Mesendoderm (in vitro differentiated cells): Measurements from ENCODE around the gene STUM.

ENCODE experiments used
- DNase-seq: peaks from one replicate; pipeline ENCODE4 v3.0.0; 2013
- H2AK5ac ChIP-seq: 2 replicates; pipeline ENCODE4 v1.6.1; 2013; ENCODE audit warnings: low read length, inconsistent platforms
- H2BK120ac ChIP-seq: 2 replicates; pipeline ENCODE4 v1.6.1; 2013; ENCODE audit warnings: low read depth, mild to moderate bottlenecking, low read length, moderate library complexity, mixed read lengths
- H2BK15ac ChIP-seq: replicated peaks from 2 replicates; pipeline ENCODE4 v1.6.1; 2013; ENCODE audit warnings: low read depth, mild to moderate bottlenecking, moderate library complexity
- H2BK5ac ChIP-seq: 2 replicates; pipeline ENCODE4 v1.6.1; 2013; ENCODE audit warnings: low read length, inconsistent platforms
- H3K18ac ChIP-seq: 2 replicates; pipeline ENCODE4 v1.6.1; 2013; ENCODE audit warnings: mild to moderate bottlenecking, low read length, mixed read lengths
- H3K23ac ChIP-seq: one replicate; pipeline ENCODE4 v1.6.1; 2013; ENCODE audit warnings: low read length
- H3K27ac ChIP-seq: 2 replicates; pipeline ENCODE4 v1.5.1; 2013; ENCODE audit warnings: low read depth, mild to moderate bottlenecking, inconsistent platforms, low read length, moderate library complexity
- H3K27me3 ChIP-seq: 2 replicates; pipeline ENCODE4 v1.6.1; 2013; ENCODE audit warnings: low read length, control low read depth, mild to moderate bottlenecking, inconsistent platforms; ENCODE audit not compliant: insufficient read depth, poor library complexity
- H3K36me3 ChIP-seq: 2 replicates; pipeline ENCODE4 v1.6.1; 2013; ENCODE audit warnings: low read length, inconsistent platforms; ENCODE audit not compliant: control insufficient read depth, insufficient read depth
- H3K4ac ChIP-seq: one replicate; pipeline ENCODE4 v1.6.1; 2013; ENCODE audit warnings: low read depth, mild to moderate bottlenecking, low read length, moderate library complexity
- H3K4me1 ChIP-seq: 2 replicates; pipeline ENCODE4 v1.6.1; 2013; ENCODE audit warnings: low read depth, low read length, inconsistent platforms; ENCODE audit not compliant: control insufficient read depth
- H3K4me2 ChIP-seq: 2 replicates; pipeline ENCODE4 v1.6.1; 2013; ENCODE audit warnings: low read length
- H3K4me3 ChIP-seq: 2 replicates; pipeline ENCODE4 v1.5.1; 2013; ENCODE audit warnings: mild to moderate bottlenecking, low read length
- H3K56ac ChIP-seq: one replicate; pipeline ENCODE4 v1.6.1; 2013; ENCODE audit warnings: low read length
- H3K79me1 ChIP-seq: 2 replicates; pipeline ENCODE4 v1.6.1; 2013; ENCODE audit warnings: low read length, inconsistent platforms
- H3K79me2 ChIP-seq: 2 replicates; pipeline ENCODE4 v1.6.1; 2013; ENCODE audit warnings: mild to moderate bottlenecking, low read length; ENCODE audit not compliant: control insufficient read depth, insufficient read depth
- H3K9ac ChIP-seq: 2 replicates; pipeline ENCODE4 v1.6.1; 2013; ENCODE audit warnings: low read length, inconsistent platforms
- H4K5ac ChIP-seq: one replicate; pipeline ENCODE4 v1.6.1; 2013; ENCODE audit warnings: low read length
- H4K8ac ChIP-seq: one replicate; pipeline ENCODE4 v1.6.1; 2013; ENCODE audit warnings: low read depth, mild to moderate bottlenecking, control low read depth, low read length, moderate library complexity
- WGBS: extraction: QIAGEN DNeasy Blood & Tissue Kit; methylation state at CpG from one replicate; pipeline ENCODE4 v1.1.7; 2013; ENCODE audit warnings: low lambda C conversion rate, missing lambda C conversion rate; ENCODE audit not compliant: insufficient coverage; ENCODE audit errors: extremely low coverage; 5-methylcytosine and 5-hydroxymethylcytosine counted together

The STUM gene

GRCh38 chr1:226520640-226521355 is 27.8 kb upstream of the STUM start:
- no peak overlapping the region for H3K56ac ChIP-seq
- no CpG with 5 or more reads among the region's 9 CpGs for WGBS

DNA sequence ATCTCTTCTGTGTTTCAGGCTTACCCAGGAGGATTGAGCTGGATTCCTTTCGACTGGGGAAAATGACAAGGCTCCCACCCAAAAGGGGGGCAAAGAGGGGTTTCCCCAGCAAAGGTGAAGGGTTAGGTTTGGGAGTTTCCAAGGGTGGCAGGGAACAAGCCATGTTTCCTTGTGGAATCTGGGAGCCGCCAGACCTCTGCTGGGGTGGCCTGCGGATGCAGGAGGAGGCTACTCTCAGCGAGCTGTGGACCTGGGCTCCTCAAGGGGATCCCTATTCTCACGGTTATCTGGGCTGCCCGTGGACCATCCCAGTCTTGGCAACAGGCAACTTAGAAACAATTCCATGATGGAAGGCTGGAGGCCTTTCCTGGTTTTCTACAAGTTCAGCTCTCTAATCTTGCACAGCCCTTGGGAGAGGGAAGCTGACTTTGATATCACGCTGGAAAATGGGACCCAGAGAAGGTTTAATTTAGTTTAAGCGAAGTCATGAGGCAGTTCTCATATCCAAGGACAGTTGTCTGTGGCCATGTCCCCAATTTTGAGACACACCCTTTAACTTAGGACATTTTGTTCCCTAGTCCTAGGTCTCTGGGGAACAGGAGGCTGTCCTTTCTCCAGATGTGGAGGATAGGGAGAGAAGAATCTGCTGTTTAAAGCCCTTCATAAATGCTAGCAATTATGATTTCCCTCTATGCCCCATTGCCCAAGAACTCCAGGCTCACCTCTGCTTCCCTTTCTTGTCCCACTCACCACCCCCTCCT is 24.7 kb upstream of the STUM start:
- Histone ChIP-seq H2BK15ac (no peak overlapping the region), H3K4ac (no peak overlapping the region), H3K23ac (no peak overlapping the region), H2BK120ac (no peak overlapping the region), H3K4me1 (no peaks in the 10 kb centered on the region), H2BK5ac (no peak overlapping the region), H2AK5ac (no peak overlapping the region), H3K79me1 (no peaks in the 10 kb centered on the region), H4K5ac (no peak overlapping the region), H3K4me2 (no peak overlapping the region), H3K18ac (no peak overlapping the region), H3K36me3 (no peaks in the 10 kb centered on the region), H3K79me2 (no peaks in the 10 kb centered on the region), H3K56ac (no peak overlapping the region), H3K4me3 (no peak overlapping the region), H4K8ac (no peak overlapping the region), H3K9ac (no peak overlapping the region), H3K27me3 (no peaks in the 10 kb centered on the region), H3K27ac (no peak overlapping the region)
- DNase-seq = no peak
- WGBS = no CpG with 5 or more reads among the region's 8 CpGs

More at GRCh38 chr1:226520640-226521355, 27.8 kb upstream of the STUM start:
- H3K36me3 ChIP-seq = no peaks in the 10 kb centered on the region
- H2BK5ac ChIP-seq = no peak overlapping the region
- H3K79me2 ChIP-seq = no peaks in the 10 kb centered on the region
- no peak overlapping the region for H4K8ac ChIP-seq
- DNase-seq = no peak
- no peak overlapping the region for H3K18ac ChIP-seq
- no peak overlapping the region for H3K4ac ChIP-seq
- H2AK5ac ChIP-seq = no peak overlapping the region
- no peaks in the 10 kb centered on the region for H3K79me1 ChIP-seq
- no peak overlapping the region for H4K5ac ChIP-seq
- no peak overlapping the region for H3K9ac ChIP-seq
- H3K27ac ChIP-seq = no peak overlapping the region
- no peak overlapping the region for H2BK15ac ChIP-seq
- no peak overlapping the region for H3K4me3 ChIP-seq
- H3K4me1 ChIP-seq = no peaks in the 10 kb centered on the region
- H3K23ac ChIP-seq = no peak overlapping the region
- H3K27me3 ChIP-seq = no peaks in the 10 kb centered on the region
- H3K4me2 ChIP-seq = no peak overlapping the region
- H2BK120ac ChIP-seq = no peak overlapping the region

GRCh38 chr1:226524547-226524946 is 24.0 kb upstream of the STUM start:
- Histone ChIP-seq H3K4ac (no peak overlapping the region), H3K4me2 (no peak overlapping the region), H2BK120ac (no peak overlapping the region), H3K4me1 (no peaks in the 10 kb centered on the region), H3K36me3 (no peaks in the 10 kb centered on the region), H3K23ac (no peak overlapping the region), H3K79me1 (no peaks in the 10 kb centered on the region), H3K27ac (no peak overlapping the region), H3K56ac (no peak overlapping the region), H3K79me2 (no peaks in the 10 kb centered on the region), H2BK5ac (no peak overlapping the region), H2AK5ac (no peak overlapping the region), H4K8ac (no peak overlapping the region), H3K18ac (no peak overlapping the region), H2BK15ac (no peak overlapping the region), H3K27me3 (no peaks in the 10 kb centered on the region), H3K4me3 (no peak overlapping the region), H4K5ac (no peak overlapping the region), H3K9ac (no peak overlapping the region)
- DNase-seq = no peak

GRCh38 chr1:226525750-226526149 is 22.8 kb upstream of the STUM start:
- Histone ChIP-seq H4K5ac (no peak overlapping the region), H3K79me2 (no peaks in the 10 kb centered on the region)
- WGBS = no CpG with 5 or more reads among the region's 3 CpGs

GRCh38 chr1:226526801-226527595 is 21.6 kb upstream of the STUM start:
- Histone ChIP-seq H3K79me2 (no peaks in the 10 kb centered on the region), H3K4ac (no peak overlapping the region), H3K56ac (peak overlapping the region; percentile 11), H2BK120ac (no peak overlapping the region), H3K27me3 (no peaks in the 10 kb centered on the region), H3K79me1 (no peaks in the 10 kb centered on the region), H4K5ac (peak overlapping the region; percentile 92), H3K4me3 (no peak overlapping the region), H3K27ac (no peak overlapping the region), H3K18ac (peak overlapping the region; percentile 42), H4K8ac (peak overlapping the region; percentile 98), H3K23ac (no peak overlapping the region), H3K36me3 (no peaks in the 10 kb centered on the region), H3K9ac (no peak overlapping the region), H2BK15ac (no peak overlapping the region), H3K4me2 (no peak overlapping the region), H2AK5ac (no peak overlapping the region), H2BK5ac (no peak overlapping the region), H3K4me1 (no peaks in the 10 kb centered on the region)
- peak; percentile 89 for DNase-seq
- no CpG with 5 or more reads among the region's 21 CpGs for WGBS

More at GRCh38 chr1:226525750-226526149, 22.8 kb upstream of the STUM start:
- no peaks in the 10 kb centered on the region for H3K79me1 ChIP-seq
- no peak overlapping the region for H3K4me2 ChIP-seq
- H3K4me1 ChIP-seq = no peaks in the 10 kb centered on the region
- no peak overlapping the region for H3K9ac ChIP-seq
- no peak overlapping the region for H3K23ac ChIP-seq
- no peaks in the 10 kb centered on the region for H3K36me3 ChIP-seq
- no peak overlapping the region for H3K56ac ChIP-seq
- no peak overlapping the region for H2AK5ac ChIP-seq
- no peak overlapping the region for H2BK15ac ChIP-seq
- no peaks in the 10 kb centered on the region for H3K27me3 ChIP-seq
- no peak overlapping the region for H3K4me3 ChIP-seq
- H4K8ac ChIP-seq = no peak overlapping the region
- H2BK5ac ChIP-seq = no peak overlapping the region
- no peak overlapping the region for H3K4ac ChIP-seq
- DNase-seq = no peak
- no peak overlapping the region for H3K18ac ChIP-seq
- H2BK120ac ChIP-seq = no peak overlapping the region
- no peak overlapping the region for H3K27ac ChIP-seq
